ENCODE measurements around the gene FIBCD1.

GRCh38 chr9:130865921-130866320 lies 73.1 kb downstream of the FIBCD1 start:
- TF ChIP-seq GATA3 (IDR thresholded peaks at IDR 0.05; ENCODE audit: low read depth, low read length) (no peak), GATA2 (IDR thresholded peaks at IDR 0.05; ENCODE audit: low read depth, low read length) (no peak)
